A673 (cell line): ENCODE data around the gene ENPP1. TPM values are rescaled to one million over a fixed set of nuclear protein-coding genes. Genes with fewer than 3 reads are reported as not detected.

Experiments used
- BruUV-seq: library from RNA; stranded (reverse); fragments of 400-500 nt; replicated peaks from 2 replicates; lab custom pipeline; 2021; lab: Mats Ljungman, UMichigan
- CTCF ChIA-PET: fragments of 300-600 bp; sonication (Branson Sonifier 250); formaldehyde crosslinking; loops from one replicate; lab custom pipeline; 2022; ENCODE audit warnings: antibody characterized with exemption; lab: Charles Lee
- POLR2A ChIA-PET: fragments of 300-600 bp; sonication (Branson Sonifier 250); formaldehyde crosslinking; loops from one replicate; lab custom pipeline; 2022; ENCODE audit warnings: antibody characterized with exemption; ENCODE audit not compliant: low non-redundant PET; lab: Charles Lee
- DNase-seq: peaks from one replicate; pipeline ENCODE4 v3.0.0-alpha.2; 2015; ENCODE audit warnings: low spot score
- H3K27ac ChIP-seq: fragments of 200-600 bp; sonication (generic); 2 replicates; pipeline ENCODE4 v1.5.1; 2016; ENCODE audit warnings: mixed run types, low read depth, mild to moderate bottlenecking, mixed read lengths, antibody characterized with exemption, low read length; ENCODE audit not compliant: poor library complexity, severe bottlenecking
- H3K27me3 ChIP-seq: fragments of 200-600 bp; sonication (generic); replicated peaks from 2 replicates; pipeline ENCODE4 v1.6.1; 2017; ENCODE audit warnings: mixed run types, low read depth, mild to moderate bottlenecking, mixed read lengths, antibody characterized with exemption, low read length; ENCODE audit not compliant: insufficient read depth, poor library complexity
- H3K36me3 ChIP-seq: fragments of 200-600 bp; sonication (generic); 2 replicates; pipeline ENCODE4 v1.6.1; 2016; ENCODE audit warnings: mixed run types, mild to moderate bottlenecking, mixed read lengths, antibody characterized with exemption, low read length; ENCODE audit not compliant: insufficient read depth, poor library complexity, severe bottlenecking
- H3K4me1 ChIP-seq: fragments of 200-600 bp; sonication (generic); 2 replicates; pipeline ENCODE4 v1.6.1; 2017; ENCODE audit warnings: mixed run types, mild to moderate bottlenecking, mixed read lengths, antibody characterized with exemption, low read length; ENCODE audit not compliant: insufficient read depth, poor library complexity, severe bottlenecking
- H3K4me3 ChIP-seq: fragments of 200-600 bp; sonication (generic); 2 replicates; pipeline ENCODE4 v1.5.1; 2016; ENCODE audit warnings: low read depth, mixed run types, mild to moderate bottlenecking, mixed read lengths, low read length; ENCODE audit not compliant: poor library complexity, severe bottlenecking
- H3K9me3 ChIP-seq: fragments of 200-600 bp; sonication (generic); 2 replicates; pipeline ENCODE4 v1.6.1; 2016; ENCODE audit warnings: mixed run types, low read depth, mild to moderate bottlenecking, mixed read lengths, antibody characterized with exemption, low read length; ENCODE audit not compliant: poor library complexity, severe bottlenecking
- CTCF ChIP-seq: fragments of 300-800, 200-600 bp; sonication (generic); conservative IDR thresholded peaks from 2 replicates; pipeline ENCODE4 v1.5.1; 2017; ENCODE audit warnings: low read depth, mild to moderate bottlenecking, antibody characterized with exemption, low read length, moderate library complexity, mixed read lengths
- EZH2 ChIP-seq: fragments of 200-600 bp; sonication (generic); IDR thresholded peaks from 2 replicates; pipeline ENCODE4 v1.6.1; 2017; ENCODE audit warnings: borderline replicate concordance, low read depth, mild to moderate bottlenecking, mixed read lengths, antibody characterized with exemption, low read length; ENCODE audit not compliant: poor library complexity, severe bottlenecking
- intact Hi-C: fragments of 100-400 bp; cut with micrococcal nuclease; formaldehyde crosslinking; loops from one replicate; pipeline ENCODE4 v1.10.0; 2022; ENCODE audit not compliant: unreplicated experiment
- total RNA-seq: library from RNA; stranded (reverse); gene quantifications from 2 replicates; pipeline ENCODE4 v1.2.3, GENCODE V29; 2021

Gene ENPP1
- total RNA-seq, 1 experiment from 2014 or later, result 19.5 TPM

- BruUV-seq, result no TSS peak
- H3K27me3 ChIP-seq, result no peaks in the 10 kb centered on the region
- H3K27ac ChIP-seq, result no peak overlapping the region
- ChIA-PET POLR2A (no interaction called here), CTCF (no interaction called here)
- H3K9me3 ChIP-seq, result no peaks in the 10 kb centered on the region
- H3K4me1 ChIP-seq, result no peaks in the 10 kb centered on the region
- TF ChIP-seq EZH2 (no peak), CTCF (no peak)
- H3K36me3 ChIP-seq, result no peaks in the 10 kb centered on the region
- H3K4me3 ChIP-seq, result no peak overlapping the region
- no peak for DNase-seq
- intact Hi-C loops, result no loop called here
Observed at GRCh38 chr6:131781687-131782086, 26.1 kb upstream of the ENPP1 start.

- DNase-seq, result no peak
- peaks cover 2% of the 10 kb centered on the region for H3K4me1 ChIP-seq
- H3K4me3 ChIP-seq, result no peak overlapping the region
- TF ChIP-seq CTCF (no peak), EZH2 (no peak)
- BruUV-seq, result no TSS peak
- no peaks in the 10 kb centered on the region for H3K36me3 ChIP-seq
- H3K9me3 ChIP-seq, result no peaks in the 10 kb centered on the region
- H3K27me3 ChIP-seq, result no peaks in the 10 kb centered on the region
- CTCF ChIA-PET, result interaction anchor here (0.9 kb wide), 1 partner anchor 127 kb away, joined by 5 read pairs; no protein-coding TSS in a partner anchor
- intact Hi-C loops, result no loop called here
- no peak overlapping the region for H3K27ac ChIP-seq
- POLR2A ChIA-PET, result no interaction called here
Observed at GRCh38 chr6:131782764-131783163, 25.1 kb upstream of the ENPP1 start.

GRCh38 chr6:131784561-131784960 is 23.3 kb upstream of the ENPP1 start:
- no peak for DNase-seq
- no peaks in the 10 kb centered on the region for H3K36me3 ChIP-seq
- POLR2A ChIA-PET, result no interaction called here
- H3K27me3 ChIP-seq, result no peaks in the 10 kb centered on the region
- intact Hi-C loops, result no loop called here
- no peak overlapping the region for H3K4me3 ChIP-seq
- TF ChIP-seq EZH2 (no peak), CTCF (no peak)
- no TSS peak for BruUV-seq
- H3K4me1 ChIP-seq, result peaks cover 7% of the 10 kb centered on the region
- H3K27ac ChIP-seq, result no peak overlapping the region
- no peaks in the 10 kb centered on the region for H3K9me3 ChIP-seq
- CTCF ChIA-PET, result no interaction called here
